Limb (tissue), 2 donors: ENCODE data around the gene TSSK2.
A peak's percentile ranks its signal among the peaks of the same experiment; 100 is the strongest.
"Not testable (repeated sequence)": the region's sequence is repeated elsewhere in the genome, so short reads cannot be mapped to it uniquely, and the experiment has no call there.

Source experiments
- DNase-seq, 2 donors: peaks; one replicate each; pipeline ENCODE4 v3.0.0-alpha.2; 2016; ENCODE audit errors: extremely low spot score in 2 of 2

Gene TSSK2

GRCh38 chr22:19130959-19131684, at the start of gene TSSK2:
Gene TSSK2 (plus strand): TSS chr22:19131308. CDS start chr22:19131400, 92 bp downstream.
- DNase-seq, result no peak

- DNase-seq, result no peak
Measured at GRCh38 chr22:19081351-19081750, 49.8 kb upstream of the TSSK2 start.

GRCh38 chr22:19082101-19082500, 49.0 kb upstream of the TSSK2 start:
- no peak for DNase-seq

GRCh38 chr22:19082793-19083192, 48.3 kb upstream of the TSSK2 start:
- DNase-seq, result no peak

- not testable (repeated sequence) for DNase-seq
Measured at GRCh38 chr22:19084126-19084525, 47.0 kb upstream of the TSSK2 start.

- not testable (repeated sequence) for DNase-seq
Measured at GRCh38 chr22:19084586-19084985, 46.5 kb upstream of the TSSK2 start.

- peak in 1 of 2 donors; percentile 55 for DNase-seq
Measured at GRCh38 chr22:19085233-19085718, 45.8 kb upstream of the TSSK2 start.

GRCh38 chr22:19086417-19086816, 44.7 kb upstream of the TSSK2 start:
- DNase-seq, result no peak

- DNase-seq, result no peak
Measured at GRCh38 chr22:19086896-19087295, 44.2 kb upstream of the TSSK2 start.

- DNase-seq, result no peak
Measured at GRCh38 chr22:19088866-19089595, 42.1 kb upstream of the TSSK2 start.

- DNase-seq, result no peak
Measured at GRCh38 chr22:19090183-19090582, 40.9 kb upstream of the TSSK2 start.

GRCh38 chr22:19090586-19091127, 40.5 kb upstream of the TSSK2 start:
- DNase-seq, result no peak

- no peak for DNase-seq
Measured at GRCh38 chr22:19092725-19093124, 38.4 kb upstream of the TSSK2 start.

- no peak for DNase-seq
Measured at GRCh38 chr22:19094393-19094997, 36.6 kb upstream of the TSSK2 start.

GRCh38 chr22:19096555-19096954, 34.6 kb upstream of the TSSK2 start:
- DNase-seq, result no peak

- DNase-seq, result no peak
Measured at GRCh38 chr22:19097518-19097917, 33.6 kb upstream of the TSSK2 start.

GRCh38 chr22:19098157-19098556, 33.0 kb upstream of the TSSK2 start:
- DNase-seq, result peak in 1 of 2 donors; percentile 23

GRCh38 chr22:19103880-19104821, 27.0 kb upstream of the TSSK2 start:
- peak in 1 of 2 donors; percentile 21 for DNase-seq

GRCh38 chr22:19105456-19105855, 25.7 kb upstream of the TSSK2 start:
- DNase-seq, result no peak

- DNase-seq, result no peak
Measured at GRCh38 chr22:19105867-19106802, 25.0 kb upstream of the TSSK2 start.
